HepG2 (cell line): Measurements from ENCODE around the gene NAT10. TPM values are rescaled to one million over a fixed set of nuclear protein-coding genes. Genes with fewer than 3 reads are reported as not detected.

Source experiments
- AFF4 ChIP-seq: sonication (generic); formaldehyde crosslinking; IDR thresholded peaks from 2 replicates; pipeline ENCODE4 v1.4.0; 2020; ENCODE audit warnings: missing genetic modification reagents
- BHLHE40 ChIP-seq: IDR thresholded peaks from 2 replicates; pipeline ENCODE4 v1.6.1; 2011; ENCODE audit warnings: low read length, improper control_type of control experiment
- FOXK2 ChIP-seq: fragments of 450-650 bp; IDR thresholded peaks from 2 replicates; pipeline ENCODE4 v1.6.1; 2016
- GLMP ChIP-seq: sonication (generic); formaldehyde crosslinking; IDR thresholded peaks from 2 replicates; pipeline ENCODE4 v1.9.0; 2021; ENCODE audit warnings: missing genetic modification reagents, mild to moderate bottlenecking, borderline replicate concordance
- HNF1B ChIP-seq: sonication (generic); formaldehyde crosslinking; IDR thresholded peaks from 2 replicates; pipeline ENCODE4 v1.5.1; 2020; ENCODE audit warnings: mild to moderate bottlenecking, moderate library complexity, missing genetic modification reagents
- NAIF1 ChIP-seq: sonication (generic); formaldehyde crosslinking; IDR thresholded peaks from 2 replicates; pipeline ENCODE4 v1.5.0; 2020; ENCODE audit warnings: mild to moderate bottlenecking, missing genetic modification reagents, borderline replicate concordance
- NFIC ChIP-seq: IDR thresholded peaks from 2 replicates; pipeline ENCODE4 v1.6.1; 2012; ENCODE audit warnings: mild to moderate bottlenecking, low read length, inconsistent platforms
- POGK ChIP-seq: sonication (generic); formaldehyde crosslinking; conservative IDR thresholded peaks from 2 replicates; pipeline ENCODE4 v1.8.0; 2022; ENCODE audit warnings: mild to moderate bottlenecking, moderate library complexity, missing genetic modification reagents
- SIX4 ChIP-seq: sonication (generic); formaldehyde crosslinking; IDR thresholded peaks from 2 replicates; pipeline ENCODE4 v1.4.0; 2020; ENCODE audit warnings: missing genetic modification reagents
- ZNF576 ChIP-seq: sonication (generic); formaldehyde crosslinking; IDR thresholded peaks from 2 replicates; pipeline ENCODE4 v1.4.0; 2020; ENCODE audit warnings: mild to moderate bottlenecking, missing genetic modification reagents
- ZNF646 ChIP-seq: sonication (generic); formaldehyde crosslinking; IDR thresholded peaks from 2 replicates; pipeline ENCODE4 v1.9.0; 2021; ENCODE audit warnings: mild to moderate bottlenecking, missing genetic modification reagents
- ZNF740 ChIP-seq: sonication (generic); formaldehyde crosslinking; IDR thresholded peaks from 2 replicates; pipeline ENCODE4 v1.4.0; 2020; ENCODE audit warnings: missing genetic modification reagents
- ZNF782 ChIP-seq: sonication (generic); formaldehyde crosslinking; IDR thresholded peaks from 2 replicates; pipeline ENCODE4 v1.4.0; 2020; ENCODE audit warnings: missing genetic modification reagents, mild to moderate bottlenecking, borderline replicate concordance
- polyA plus RNA-seq, 8 experiments: library from polyadenylated mRNA; depleted of rRNA in 3 of 8; stranded (reverse) in 7 of 8; unstranded in 1 of 8; fragments of >200 nt; fragmentation: Illumina TruSeq in 4 of 8; extraction: Trizol in 4 of 8; gene quantifications; 2 replicates each; pipeline versions ENCODE4 v1.2.1 to v1.2.3, GENCODE V29; 2011 to 2016; ENCODE audit warnings: low read depth in 4 of 8, missing spikeins in 1 of 8, mixed read lengths in 1 of 8; ENCODE audit not compliant: insufficient read depth in 1 of 8
- total RNA-seq, 5 experiments: library from RNA; depleted of rRNA; stranded (reverse); fragments of >200 nt; fragmentation: Illumina TruSeq; extraction: Trizol; gene quantifications; 2 replicates each; pipeline ENCODE4 v1.2.3, GENCODE V29; 2016; ENCODE audit warnings: low read depth in 1 of 5

NAT10 gene
- total and polyA plus RNA-seq, 2 of the 13 experiments (the other 11 are each of a cell fraction or from before 2014, with no cell fraction given): 33.9 to 51.9 TPM

GRCh38 chr11:34174412-34175041 lies 69.1 kb downstream of the NAT10 start (continued):
- TF ChIP-seq GLMP: no peak
- no peak for TF ChIP-seq ZNF782
- TF ChIP-seq BHLHE40: peak; percentile 40; the same call in 1 of the 2 replicates
- no peak for TF ChIP-seq NAIF1 (CRISPR knock-in tag)
- peak; percentile 85 for TF ChIP-seq POGK
- no peak for TF ChIP-seq SIX4 (CRISPR knock-in tag)
- TF ChIP-seq FOXK2: no peak
- TF ChIP-seq ZNF740 (CRISPR knock-in tag): 0 out of 2 replicates have a peak, but pooled peaks have one; percentile 26
- no peak for TF ChIP-seq ZNF646 (CRISPR knock-in tag)
- TF ChIP-seq NFIC: no peak
- no peak for TF ChIP-seq AFF4 (CRISPR knock-in tag)
- no peak for TF ChIP-seq ZNF576 (CRISPR knock-in tag)
- no peak for TF ChIP-seq HNF1B (CRISPR knock-in tag)
